ENCODE measurements around the gene ZNRF1.

DNA sequence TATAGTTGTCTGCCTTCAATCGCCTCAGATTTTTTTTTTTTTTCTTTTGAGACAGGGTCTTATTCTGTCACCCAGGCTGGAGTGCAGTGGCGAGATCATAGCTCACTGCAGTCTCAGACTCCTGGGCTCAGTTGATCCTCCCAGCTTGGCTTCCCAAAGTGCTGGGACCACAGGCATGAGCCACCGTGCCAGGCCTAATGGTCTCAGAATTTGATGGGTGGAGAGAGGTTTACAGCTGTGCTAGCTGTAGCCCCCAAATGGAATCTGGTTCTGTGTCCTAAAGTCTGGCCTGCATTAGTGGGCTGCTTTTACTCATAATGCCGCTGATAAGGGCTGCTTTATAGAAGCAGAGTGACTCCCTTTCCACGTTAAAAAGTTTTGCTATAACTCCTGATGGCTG, 5.1 kb downstream of the ZNRF1 start:
- TF ChIP-seq NFIC (IDR thresholded peaks at IDR 0.05) (no peak), EP300 (IDR thresholded peaks at IDR 0.05; ENCODE audit: borderline replicate concordance) (no peak), CREB1 (IDR thresholded peaks at IDR 0.05; ENCODE audit: low read depth) (no peak), ZBTB7A (IDR thresholded peaks at IDR 0.05; ENCODE audit: low read depth) (no peak), TAF1 (IDR thresholded peaks at IDR 0.05; ENCODE audit: low read depth) (no peak), EGR1 (IDR thresholded peaks at IDR 0.05) (no peak), TEAD4 (IDR thresholded peaks at IDR 0.05) (no peak), CEBPB (IDR thresholded peaks at IDR 0.05) (no peak), FOXM1 (IDR thresholded peaks at IDR 0.05; ENCODE audit: borderline replicate concordance, low read depth) (no peak), YY1 (IDR thresholded peaks at IDR 0.05; ENCODE audit: low read depth) (no peak), RAD21 (IDR thresholded peaks at IDR 0.05; ENCODE audit: low read depth) (no peak), TCF12 (IDR thresholded peaks at IDR 0.05; ENCODE audit: low read depth) (no peak)
- TF ChIP-seq, protein P1, sequence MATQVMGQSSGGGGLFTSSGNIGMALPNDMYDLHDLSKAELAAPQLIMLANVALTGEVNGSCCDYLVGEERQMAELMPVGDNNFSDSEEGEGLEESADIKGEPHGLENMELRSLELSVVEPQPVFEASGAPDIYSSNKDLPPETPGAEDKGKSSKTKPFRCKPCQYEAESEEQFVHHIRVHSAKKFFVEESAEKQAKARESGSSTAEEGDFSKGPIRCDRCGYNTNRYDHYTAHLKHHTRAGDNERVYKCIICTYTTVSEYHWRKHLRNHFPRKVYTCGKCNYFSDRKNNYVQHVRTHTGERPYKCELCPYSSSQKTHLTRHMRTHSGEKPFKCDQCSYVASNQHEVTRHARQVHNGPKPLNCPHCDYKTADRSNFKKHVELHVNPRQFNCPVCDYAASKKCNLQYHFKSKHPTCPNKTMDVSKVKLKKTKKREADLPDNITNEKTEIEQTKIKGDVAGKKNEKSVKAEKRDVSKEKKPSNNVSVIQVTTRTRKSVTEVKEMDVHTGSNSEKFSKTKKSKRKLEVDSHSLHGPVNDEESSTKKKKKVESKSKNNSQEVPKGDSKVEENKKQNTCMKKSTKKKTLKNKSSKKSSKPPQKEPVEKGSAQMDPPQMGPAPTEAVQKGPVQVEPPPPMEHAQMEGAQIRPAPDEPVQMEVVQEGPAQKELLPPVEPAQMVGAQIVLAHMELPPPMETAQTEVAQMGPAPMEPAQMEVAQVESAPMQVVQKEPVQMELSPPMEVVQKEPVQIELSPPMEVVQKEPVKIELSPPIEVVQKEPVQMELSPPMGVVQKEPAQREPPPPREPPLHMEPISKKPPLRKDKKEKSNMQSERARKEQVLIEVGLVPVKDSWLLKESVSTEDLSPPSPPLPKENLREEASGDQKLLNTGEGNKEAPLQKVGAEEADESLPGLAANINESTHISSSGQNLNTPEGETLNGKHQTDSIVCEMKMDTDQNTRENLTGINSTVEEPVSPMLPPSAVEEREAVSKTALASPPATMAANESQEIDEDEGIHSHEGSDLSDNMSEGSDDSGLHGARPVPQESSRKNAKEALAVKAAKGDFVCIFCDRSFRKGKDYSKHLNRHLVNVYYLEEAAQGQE (IDR thresholded peaks at IDR 0.05; ENCODE audit: low read depth): no peak
- TF ChIP-seq, protein P2, sequence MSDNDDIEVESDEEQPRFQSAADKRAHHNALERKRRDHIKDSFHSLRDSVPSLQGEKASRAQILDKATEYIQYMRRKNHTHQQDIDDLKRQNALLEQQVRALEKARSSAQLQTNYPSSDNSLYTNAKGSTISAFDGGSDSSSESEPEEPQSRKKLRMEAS (IDR thresholded peaks at IDR 0.05): no peak

All from Ishikawa (cell line).